NCI-H1417 treated with DMSO at 0.1 percent for 48 hours (cell line): ENCODE data around the gene ASMTL.
"Not testable (repeated sequence)": the region's sequence is repeated elsewhere in the genome, so short reads cannot be mapped to it uniquely, and the experiment has no call there.

Experiments used
- DNase-seq: peaks from one replicate; lab custom pipeline; 2025; lab: John Stamatoyannopoulos, UW

Gene ASMTL

GRCh38 chrX:1453951-1454785 is 1.5 kb upstream of the ASMTL start:
- DNase-seq: no peak

- DNase-seq: no peak
These were observed 680 bp upstream of the ASMTL start for GRCh38 chrX:1453395-1453783.

- no peak for DNase-seq
These were observed 821 bp downstream of the ASMTL start for GRCh38 chrX:1451661-1452515.

- no peak for DNase-seq
These were observed 1.5 kb downstream of the ASMTL start for GRCh38 chrX:1451251-1451660.

GRCh38 chrX:1450361-1451161 is 2.1 kb downstream of the ASMTL start:
- no peak for DNase-seq

- DNase-seq: no peak
These were observed 2.9 kb downstream of the ASMTL start for GRCh38 chrX:1449823-1450149.

- DNase-seq: no peak
These were observed 3.5 kb downstream of the ASMTL start for GRCh38 chrX:1449036-1449822.

GRCh38 chrX:1448573-1449001 is 4.1 kb downstream of the ASMTL start:
- not testable (repeated sequence) for DNase-seq

GRCh38 chrX:1447969-1448572 is 4.6 kb downstream of the ASMTL start:
- DNase-seq: not testable (repeated sequence)

- not testable (repeated sequence) for DNase-seq
These were observed 5.4 kb downstream of the ASMTL start for GRCh38 chrX:1446984-1447968.

- no peak for DNase-seq
These were observed 7.9 kb downstream of the ASMTL start for GRCh38 chrX:1444561-1445500.

- no peak for DNase-seq
These were observed 9.1 kb downstream of the ASMTL start for GRCh38 chrX:1443496-1444075.

GRCh38 chrX:1442724-1443367 is 9.9 kb downstream of the ASMTL start:
- no peak for DNase-seq

GRCh38 chrX:1442016-1442665 is 10.6 kb downstream of the ASMTL start:
- DNase-seq: no peak

GRCh38 chrX:1440506-1440905 is 12.2 kb downstream of the ASMTL start:
- no peak for DNase-seq

- no peak for DNase-seq
These were observed 17.3 kb downstream of the ASMTL start for GRCh38 chrX:1435241-1435895.

GRCh38 chrX:1434871-1435240 is 17.9 kb downstream of the ASMTL start:
- DNase-seq: no peak
